K562 (cell line): ENCODE measurements around the gene GAB2. TPM values are rescaled to one million over a fixed set of nuclear protein-coding genes. Genes with fewer than 3 reads are reported as not detected.

ENCODE experiments used
- AFF1 ChIP-seq, 2 experiments: fragments of 450-650 bp; IDR thresholded peaks; 2 replicates each; pipeline ENCODE4 v1.6.1; 2018; ENCODE audit warnings: mild to moderate bottlenecking in 2 of 2, low read depth in 1 of 2; ENCODE audit not compliant: partially characterized antibody in 2 of 2
- CBFA2T3 ChIP-seq: fragments of 450-650 bp; IDR thresholded peaks from 2 replicates; pipeline ENCODE4 v1.6.1; 2017
- ELF2 ChIP-seq: fragments of 250-450 bp; sonication (Bioruptor Pico); IDR thresholded peaks from 2 replicates; pipeline ENCODE4 v1.5.0; 2021; ENCODE audit warnings: mild to moderate bottlenecking
- FUS ChIP-seq: fragments of 200-400 bp; formaldehyde crosslinking; optimal IDR thresholded peaks from 2 replicates; pipeline ENCODE3; 2017; ENCODE audit warnings: low read depth, low read length
- KLF16 ChIP-seq: IDR thresholded peaks from 2 replicates; pipeline ENCODE4 v1.6.1; 2016; ENCODE audit warnings: antibody characterized with exemption
- MAFF ChIP-seq: IDR thresholded peaks from 2 replicates; pipeline ENCODE4 v1.6.1; 2012; ENCODE audit warnings: low read length, improper control_type of control experiment
- NFIX ChIP-seq: fragments of 250-450 bp; sonication (Bioruptor Pico); IDR thresholded peaks from 2 replicates; pipeline ENCODE4 v1.4.0; 2020; ENCODE audit warnings: low read depth, mild to moderate bottlenecking, moderate library complexity
- NR3C1 ChIP-seq: sonication (generic); formaldehyde crosslinking; IDR thresholded peaks from 2 replicates; pipeline ENCODE4 v1.8.1; 2022; ENCODE audit warnings: missing genetic modification reagents
- PTRF ChIP-seq: fragments of 450-650 bp; IDR thresholded peaks from 2 replicates; pipeline ENCODE4 v1.6.1; 2016; ENCODE audit warnings: mild to moderate bottlenecking, missing genetic modification characterization, missing compliant biosample characterization
- PYGO2 ChIP-seq: fragments of 450-650 bp; IDR thresholded peaks from 2 replicates; pipeline ENCODE4 v1.6.1; 2016; ENCODE audit warnings: mild to moderate bottlenecking, missing genetic modification characterization, moderate library complexity, missing compliant biosample characterization
- RFX5 ChIP-seq: IDR thresholded peaks from 2 replicates; pipeline ENCODE4 v1.6.1; 2011; ENCODE audit warnings: low read depth, mild to moderate bottlenecking, improper control_type of control experiment, low read length
- SMAD4 ChIP-seq: fragments of 250-450 bp; sonication (Bioruptor Pico); conservative IDR thresholded peaks from 2 replicates; pipeline ENCODE4 v1.8.0; 2021; ENCODE audit warnings: inconsistent platforms, mild to moderate bottlenecking, moderate library complexity
- YY1 ChIP-seq, 3 experiments: IDR thresholded peaks; 2 replicates each; pipeline ENCODE4 v1.6.1; 2011; ENCODE audit warnings: low read length in 2 of 3, mild to moderate bottlenecking in 2 of 3, moderate library complexity in 2 of 3, borderline replicate concordance in 1 of 3, control low read depth in 1 of 3, low read depth in 1 of 3; ENCODE audit not compliant: insufficient read depth in 3 of 3, insufficient replicate concordance in 2 of 3, control insufficient read depth in 1 of 3, insufficient read length in 1 of 3; ENCODE audit errors: extremely low read depth in 1 of 3
- ZC3H8 ChIP-seq: fragments of 450-650 bp; IDR thresholded peaks from 2 replicates; pipeline ENCODE4 v1.6.1; 2017
- ZNF12 ChIP-seq: sonication (generic); formaldehyde crosslinking; IDR thresholded peaks from 2 replicates; pipeline ENCODE4 v1.4.0; 2020; ENCODE audit warnings: mild to moderate bottlenecking, missing genetic modification reagents
- ZNF143 ChIP-seq: sonication (generic); formaldehyde crosslinking; IDR thresholded peaks from 2 replicates; pipeline ENCODE4 v1.9.0; 2022; ENCODE audit warnings: mild to moderate bottlenecking, missing genetic modification reagents
- ZNF3 ChIP-seq: fragments of 250-450 bp; sonication (Bioruptor Pico); IDR thresholded peaks from 2 replicates; pipeline ENCODE4 v1.5.0; 2021; ENCODE audit warnings: mild to moderate bottlenecking, moderate library complexity
- ZNF717 ChIP-seq: fragments of 250-450 bp; sonication (Bioruptor Pico); IDR thresholded peaks from 2 replicates; pipeline ENCODE4 v1.5.0; 2021
- ZNF778 ChIP-seq: fragments of 450-650 bp; formaldehyde crosslinking; IDR thresholded peaks from 2 replicates; pipeline ENCODE4 v1.4.0; 2020; ENCODE audit warnings: mild to moderate bottlenecking, moderate library complexity
- ZNF830 ChIP-seq: fragments of 250-450 bp; sonication (Bioruptor Pico); IDR thresholded peaks from 2 replicates; pipeline ENCODE4 v1.5.0; 2021; ENCODE audit warnings: mild to moderate bottlenecking
- polyA plus RNA-seq, 8 experiments: library from polyadenylated mRNA; depleted of rRNA in 4 of 8; stranded (reverse) in 5 of 8; unstranded in 3 of 8; fragments of >200 nt; fragmentation: Nextera tagmentation in 2 of 8; fragmentation: Illumina TruSeq in 1 of 8; extraction: Ambion mirVana in 2 of 8; extraction: Trizol in 1 of 8; gene quantifications; 2 replicates each; pipeline versions ENCODE4 v1.2.1 to v1.2.3, GENCODE V29; 2011 to 2014; ENCODE audit warnings: inconsistent platforms in 1 of 8, missing spikeins in 1 of 8
- total RNA-seq, 7 experiments: library from RNA; depleted of rRNA in 6 of 7; stranded (reverse); fragments of >200 nt in 6 of 7; fragmentation: Illumina TruSeq in 2 of 7; extraction: Trizol in 2 of 7; gene quantifications; 2 replicates each; pipeline versions ENCODE4 v1.2.1 to v1.2.3, GENCODE V29; 2011 to 2021; ENCODE audit warnings: low replicate concordance in 1 of 7
- TF ChIP-seq, protein P1 (sequence below): sonication (generic); formaldehyde crosslinking; IDR thresholded peaks from 2 replicates; pipeline ENCODE4 v1.8.1; 2023; ENCODE audit warnings: mild to moderate bottlenecking, missing genetic modification reagents
- TF ChIP-seq, protein P2 (sequence below): sonication (generic); formaldehyde crosslinking; IDR thresholded peaks from 2 replicates; pipeline ENCODE4 v1.4.0; 2020; ENCODE audit warnings: mild to moderate bottlenecking, missing genetic modification reagents

GAB2 gene
- total and polyA plus RNA-seq, 9 of the 15 experiments (the other 6 are each of a cell fraction or from before 2014, with no cell fraction given): 2.3 to 35.2 (median 16.1) TPM

DNA sequence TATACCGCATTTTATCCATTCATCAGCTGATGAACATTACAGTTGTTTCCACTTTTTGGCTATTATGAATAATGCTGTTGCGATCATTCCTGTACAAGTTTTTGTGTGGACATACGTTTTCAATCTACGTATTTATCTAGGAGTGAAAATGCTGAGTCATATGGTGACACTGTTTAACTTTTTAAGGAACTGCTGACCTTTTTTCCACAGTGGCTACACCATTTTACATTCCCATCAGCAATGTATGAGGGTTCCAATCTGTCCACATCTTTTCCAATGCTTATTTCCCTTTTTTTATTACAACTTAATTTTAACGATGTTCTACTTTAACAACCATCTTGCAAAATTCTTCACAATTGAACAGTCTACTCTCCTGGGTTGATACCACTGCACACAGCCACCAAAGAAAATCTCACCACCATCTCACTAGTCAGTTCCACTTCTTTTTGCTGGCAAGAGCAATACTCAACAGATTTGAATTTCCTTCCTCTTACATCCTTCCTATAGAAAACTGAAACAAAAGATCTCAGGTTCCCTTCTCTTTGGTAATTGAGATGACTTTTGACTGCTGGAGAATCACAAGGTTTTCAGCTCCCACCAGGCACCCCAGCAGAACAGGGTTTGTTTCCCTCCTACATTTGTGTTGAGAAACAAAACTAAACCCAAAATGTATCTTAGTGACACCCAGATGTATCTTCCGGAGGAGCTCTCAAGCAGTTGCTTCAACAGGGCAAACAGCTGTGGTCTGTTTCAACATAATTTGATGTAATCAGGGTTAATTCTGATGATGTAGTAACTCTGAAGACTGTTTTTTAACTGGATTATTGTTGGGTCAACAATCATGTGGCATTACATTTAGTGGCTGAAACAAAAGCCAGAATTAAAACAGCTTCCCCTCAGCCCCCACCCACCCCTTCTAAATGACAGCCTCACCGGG lies 7.0 kb upstream of the GAB2 start (continued):
- TF ChIP-seq, protein P1, sequence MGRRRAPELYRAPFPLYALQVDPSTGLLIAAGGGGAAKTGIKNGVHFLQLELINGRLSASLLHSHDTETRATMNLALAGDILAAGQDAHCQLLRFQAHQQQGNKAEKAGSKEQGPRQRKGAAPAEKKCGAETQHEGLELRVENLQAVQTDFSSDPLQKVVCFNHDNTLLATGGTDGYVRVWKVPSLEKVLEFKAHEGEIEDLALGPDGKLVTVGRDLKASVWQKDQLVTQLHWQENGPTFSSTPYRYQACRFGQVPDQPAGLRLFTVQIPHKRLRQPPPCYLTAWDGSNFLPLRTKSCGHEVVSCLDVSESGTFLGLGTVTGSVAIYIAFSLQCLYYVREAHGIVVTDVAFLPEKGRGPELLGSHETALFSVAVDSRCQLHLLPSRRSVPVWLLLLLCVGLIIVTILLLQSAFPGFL (CRISPR knock-in tag): no peak
- TF ChIP-seq KLF16 (no peak), AFF1 (IDR thresholded peaks at IDR 0.05; ENCODE audit: low read depth in 1 of 2, partially characterized antibody in 2 of 2) (peak in 1 of 2 experiments; percentile 50), NR3C1 (CRISPR knock-in tag) (no peak), ELF2 (CRISPR knock-in tag) (0 out of 2 replicates have a peak, but pooled peaks have one; percentile 6), ZNF830 (no peak), PTRF (tag) (peak; percentile 50; the same call in 1 of the 2 replicates), ZNF143 (CRISPR knock-in tag) (no peak), ZNF3 (CRISPR knock-in tag) (no peak), SMAD4 (0 out of 2 replicates have a peak, but pooled peaks have one; percentile 46), YY1 (IDR thresholded peaks at IDR 0.05; ENCODE audit: borderline replicate concordance in 1 of 3, control insufficient read depth in 1 of 3, extremely low read depth in 1 of 3, insufficient read depth in 3 of 3, insufficient read length in 1 of 3, insufficient replicate concordance in 2 of 3, low read depth in 1 of 3, low read length in 2 of 3) (no peak), CBFA2T3 (no peak; the same call in 1 of the 2 replicates), ZNF717 (CRISPR knock-in tag) (no peak), MAFF (peak; percentile 98), FUS (no peak), ZNF12 (CRISPR knock-in tag) (no peak), ZNF778 (CRISPR knock-in tag) (no peak), PYGO2 (tag) (peak; percentile 42; the same call in 1 of the 2 replicates), NFIX (CRISPR knock-in tag) (no peak), ZC3H8 (no peak), RFX5 (no peak)
- TF ChIP-seq, protein P2, sequence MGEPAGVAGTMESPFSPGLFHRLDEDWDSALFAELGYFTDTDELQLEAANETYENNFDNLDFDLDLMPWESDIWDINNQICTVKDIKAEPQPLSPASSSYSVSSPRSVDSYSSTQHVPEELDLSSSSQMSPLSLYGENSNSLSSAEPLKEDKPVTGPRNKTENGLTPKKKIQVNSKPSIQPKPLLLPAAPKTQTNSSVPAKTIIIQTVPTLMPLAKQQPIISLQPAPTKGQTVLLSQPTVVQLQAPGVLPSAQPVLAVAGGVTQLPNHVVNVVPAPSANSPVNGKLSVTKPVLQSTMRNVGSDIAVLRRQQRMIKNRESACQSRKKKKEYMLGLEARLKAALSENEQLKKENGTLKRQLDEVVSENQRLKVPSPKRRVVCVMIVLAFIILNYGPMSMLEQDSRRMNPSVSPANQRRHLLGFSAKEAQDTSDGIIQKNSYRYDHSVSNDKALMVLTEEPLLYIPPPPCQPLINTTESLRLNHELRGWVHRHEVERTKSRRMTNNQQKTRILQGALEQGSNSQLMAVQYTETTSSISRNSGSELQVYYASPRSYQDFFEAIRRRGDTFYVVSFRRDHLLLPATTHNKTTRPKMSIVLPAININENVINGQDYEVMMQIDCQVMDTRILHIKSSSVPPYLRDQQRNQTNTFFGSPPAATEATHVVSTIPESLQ (CRISPR knock-in tag): no peak
